GM19025 (cell line): ENCODE data around the gene NCR2.

ENCODE experiments used
- ATAC-seq: cut with Tn5 transposase; IDR thresholded peaks from one replicate; pipeline ENCODE4 v1.9.1; 2021; ENCODE audit warnings: mild to moderate bottlenecking, low read depth, moderate library complexity; ENCODE audit not compliant: unreplicated experiment

Gene NCR2

DNA sequence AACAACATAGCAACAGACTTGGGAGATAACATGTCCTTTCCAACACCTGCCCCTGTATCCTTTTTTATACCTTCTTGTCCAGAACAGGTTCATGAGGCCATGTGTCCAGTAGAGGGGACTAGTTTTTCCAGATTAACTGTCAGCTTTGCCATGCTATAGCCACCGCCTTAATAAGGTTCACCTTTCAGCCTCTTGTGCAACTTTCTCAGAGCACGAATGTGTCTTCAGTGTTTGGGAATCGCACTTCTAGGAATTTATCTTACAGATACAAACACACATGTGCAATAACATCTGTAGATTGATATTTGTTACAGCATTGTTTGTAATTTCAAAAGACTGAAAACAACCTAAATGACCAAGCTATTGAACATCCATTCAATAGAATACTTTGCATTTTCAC lies 21.4 kb downstream of the NCR2 start:
- no peak for ATAC-seq

DNA sequence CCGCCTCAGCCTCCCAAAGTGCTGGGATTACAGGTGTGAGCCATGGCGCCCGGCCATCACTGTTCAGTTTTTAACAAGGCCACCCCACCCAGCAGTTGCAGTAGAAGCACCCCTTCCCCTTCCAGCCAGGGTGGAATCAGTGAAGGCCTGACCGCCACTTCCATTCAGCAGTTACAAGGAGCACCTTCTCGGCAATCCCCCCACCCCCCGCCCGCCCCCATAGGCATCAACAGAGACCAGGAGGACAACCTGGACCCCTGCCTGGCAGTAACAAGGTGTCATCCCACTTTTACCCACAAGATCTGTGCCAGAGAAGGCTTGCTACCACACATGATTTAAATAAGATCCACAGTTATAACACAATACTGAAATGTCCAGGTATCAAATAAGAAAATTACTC lies 23.1 kb downstream of the NCR2 start:
- no peak for ATAC-seq

DNA sequence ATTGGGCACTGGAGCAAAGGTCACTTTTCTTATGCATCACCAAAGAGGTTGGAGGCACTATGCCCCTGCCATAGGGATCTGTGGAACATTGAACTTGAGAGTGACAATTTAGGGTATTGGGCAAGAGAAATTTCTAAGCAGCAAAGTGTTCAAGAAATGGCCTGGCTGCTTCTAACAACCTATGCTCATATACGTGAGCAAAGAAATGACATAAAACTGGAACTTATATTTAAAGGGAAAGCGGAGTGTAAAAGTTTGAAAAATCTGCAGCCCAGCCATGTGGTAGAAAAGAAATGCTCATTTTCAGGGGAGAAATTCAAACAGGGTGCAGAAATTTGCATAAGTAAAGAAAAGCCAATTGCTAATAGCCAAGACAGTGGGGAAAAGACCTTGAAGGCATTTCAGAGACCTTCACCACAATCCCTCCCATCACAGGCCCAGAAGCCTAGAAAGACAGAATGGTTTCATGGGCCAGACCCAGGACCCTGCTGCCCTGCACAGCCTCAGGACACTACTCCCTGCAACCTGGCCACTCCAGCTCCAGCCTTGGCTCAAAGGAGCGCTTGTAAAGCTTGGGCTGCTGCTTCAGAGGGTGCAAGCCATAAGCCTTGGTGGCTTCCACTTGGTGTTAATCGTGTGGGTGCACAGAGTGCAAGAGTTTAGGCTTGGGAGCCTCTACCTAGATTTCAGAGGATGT lies 24.4 kb downstream of the NCR2 start:
- ATAC-seq, result no peak

DNA sequence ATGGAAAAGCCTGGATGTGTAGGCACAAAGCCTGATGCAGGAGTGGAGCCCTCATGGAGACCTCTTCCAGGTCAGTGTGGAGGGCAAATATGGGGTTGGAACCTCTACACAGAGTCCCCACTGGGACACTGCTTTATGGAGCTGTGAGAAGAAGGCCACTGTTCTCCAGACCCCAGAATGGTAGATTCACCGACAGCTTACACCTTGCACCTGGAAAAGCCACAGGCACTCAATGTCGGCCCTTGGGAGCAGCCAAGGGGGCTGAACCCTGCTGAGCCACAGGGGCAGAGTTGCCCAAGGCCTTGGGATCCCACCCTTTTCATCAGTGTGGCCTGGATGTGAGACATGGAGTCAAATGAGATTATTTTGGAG lies 24.9 kb downstream of the NCR2 start:
- ATAC-seq, result no peak

DNA sequence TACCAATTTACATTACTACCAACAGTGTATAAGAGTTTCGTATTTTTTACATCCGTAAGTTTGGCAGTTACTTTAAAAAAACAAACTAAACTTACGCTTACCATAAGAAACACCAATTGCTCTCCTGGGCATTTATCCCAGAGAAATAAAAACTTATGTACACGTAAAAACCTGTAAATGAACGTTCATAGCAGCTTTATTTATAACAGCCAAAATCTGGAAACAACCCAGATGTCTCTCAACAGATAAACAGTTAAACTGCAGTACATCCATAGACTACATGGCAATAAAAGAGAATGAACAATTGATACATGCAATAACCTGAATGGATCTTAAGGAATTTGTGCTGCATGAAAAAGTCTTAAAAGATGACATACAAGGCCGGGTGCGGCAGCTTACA lies 30.7 kb downstream of the NCR2 start:
- no peak for ATAC-seq

DNA sequence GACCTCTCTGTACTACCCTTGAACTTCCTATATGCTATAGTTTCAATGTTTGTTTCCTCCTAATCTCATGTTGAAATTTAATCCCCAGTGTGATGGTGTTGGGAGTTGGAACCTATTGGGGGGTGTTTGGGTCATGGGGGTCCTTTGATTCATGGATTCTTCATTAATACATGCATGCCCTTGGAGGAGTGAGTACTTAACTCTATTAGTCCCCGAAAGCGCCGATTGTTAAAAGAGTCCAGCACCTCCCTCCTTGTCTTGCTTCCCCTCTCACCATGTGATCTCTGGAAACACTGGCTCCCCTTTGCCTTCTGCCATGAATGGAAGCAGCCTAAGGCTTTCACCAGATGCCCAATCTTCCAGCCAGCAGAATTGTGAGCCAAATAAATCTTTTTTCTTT lies 31.7 kb downstream of the NCR2 start:
- no peak for ATAC-seq

DNA sequence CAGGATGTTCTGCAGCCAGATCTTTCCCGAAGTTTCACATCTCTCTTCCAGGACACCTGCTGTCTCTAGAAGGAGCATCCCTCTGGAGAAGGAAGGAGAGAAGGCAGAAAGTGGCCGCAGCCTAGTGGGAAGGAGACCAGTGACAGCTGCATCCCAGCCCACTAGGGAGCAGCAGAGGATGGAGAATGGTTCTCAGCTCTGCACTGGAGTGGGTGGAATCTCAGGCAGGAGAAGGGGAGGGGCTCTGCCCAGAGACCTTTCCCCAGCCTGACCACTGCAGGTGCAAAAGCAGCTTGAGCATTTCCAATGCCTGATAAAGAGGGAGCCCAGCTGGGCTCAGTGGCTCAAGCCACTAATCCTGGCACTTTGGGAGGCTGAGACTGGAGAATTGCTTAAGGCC lies 32.3 kb downstream of the NCR2 start:
- no peak for ATAC-seq

DNA sequence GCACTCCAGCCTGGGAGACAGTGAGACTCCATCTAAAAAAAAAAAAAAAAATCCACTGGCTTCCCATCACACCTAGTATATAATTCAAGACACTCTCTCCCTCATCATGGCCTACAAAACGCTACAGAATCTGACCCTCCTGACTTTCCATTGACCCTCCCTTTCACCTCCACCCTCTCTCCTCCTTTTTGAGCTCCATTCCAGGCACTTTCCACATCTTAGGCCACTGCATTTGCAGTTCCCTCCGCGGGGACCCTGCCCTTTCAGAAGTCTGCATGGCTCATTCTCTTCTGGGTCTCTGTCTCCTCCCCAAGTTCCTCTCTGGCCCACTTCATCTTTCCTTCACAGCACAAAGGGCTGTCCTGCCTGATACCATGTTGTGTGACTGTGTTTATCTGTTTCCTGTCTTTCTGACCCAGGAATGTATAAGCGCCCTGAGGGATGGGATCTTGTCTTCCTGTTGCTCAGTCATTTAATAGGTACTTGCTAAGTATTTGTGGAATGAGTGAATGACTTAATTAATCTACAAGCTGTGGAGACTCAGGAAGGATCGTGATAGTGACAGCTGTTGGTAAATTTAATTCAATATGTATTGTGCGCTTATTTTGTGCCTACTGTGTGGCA lies 35.2 kb downstream of the NCR2 start:
- ATAC-seq, result no peak

DNA sequence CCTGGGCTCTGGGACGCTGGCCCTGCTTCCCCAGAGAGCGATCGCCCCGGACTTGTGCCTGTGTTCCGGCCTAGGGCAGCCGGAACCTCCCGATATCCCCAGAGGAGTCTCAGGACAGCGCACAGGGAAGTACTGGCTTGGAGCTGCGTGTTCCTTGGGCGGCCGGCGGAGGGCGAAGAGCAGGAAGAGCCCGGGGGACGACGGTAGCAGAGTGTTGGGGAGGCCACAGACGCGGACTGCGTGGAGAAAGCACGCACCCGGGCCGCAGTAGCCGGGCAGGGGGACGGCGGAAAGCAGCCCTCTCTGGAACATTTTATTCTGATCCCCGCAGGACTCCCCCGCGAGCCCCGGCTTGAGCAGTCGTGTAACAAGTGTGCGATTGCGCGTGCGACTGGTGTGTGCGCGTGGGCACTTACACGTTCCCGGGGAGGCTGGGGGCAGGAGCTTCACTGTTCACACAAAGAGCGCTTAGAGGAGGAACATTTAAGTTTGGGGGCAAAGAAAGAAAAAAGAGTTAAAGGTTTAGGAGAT lies 36.1 kb downstream of the NCR2 start:
- ATAC-seq, result no peak

DNA sequence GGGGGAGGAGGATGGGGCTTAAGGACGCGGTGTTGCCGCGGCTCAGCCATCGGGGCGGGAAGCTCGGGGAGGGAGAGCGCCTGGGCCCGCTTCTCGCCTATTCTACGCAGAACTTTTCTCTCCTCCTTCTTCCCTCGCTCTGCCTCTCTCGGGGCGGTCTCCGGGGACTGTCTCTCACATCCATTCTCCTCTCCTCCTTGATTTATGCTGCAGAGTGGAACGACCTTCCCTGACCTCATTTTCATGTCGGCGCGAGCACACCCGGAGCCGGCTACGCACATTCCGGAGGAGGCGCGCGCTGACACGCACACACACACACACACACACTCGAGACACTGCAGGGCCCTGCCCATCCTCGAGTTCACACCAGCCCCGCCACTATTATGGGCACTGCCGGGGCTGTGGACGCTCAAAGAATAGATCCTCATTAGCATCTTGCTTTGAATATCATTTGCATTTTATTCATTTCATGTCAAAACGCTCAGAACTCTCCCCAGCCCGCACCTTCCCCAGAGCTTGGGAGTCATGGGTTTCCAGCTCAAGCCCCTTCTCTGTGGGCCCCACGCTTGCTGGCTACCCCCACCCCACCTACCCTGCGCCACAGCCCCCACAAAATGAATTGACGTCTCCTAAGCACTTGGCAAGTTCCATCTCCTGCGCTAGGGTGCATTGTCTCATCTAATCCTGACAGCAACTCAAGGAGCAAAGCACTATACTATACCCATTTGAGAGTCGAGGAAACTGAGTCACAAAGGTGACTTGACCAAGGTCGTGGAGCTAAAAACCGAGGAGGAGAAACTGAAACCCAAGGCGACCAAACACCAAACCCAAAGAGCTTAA lies 36.8 kb downstream of the NCR2 start:
- ATAC-seq, result no peak

DNA sequence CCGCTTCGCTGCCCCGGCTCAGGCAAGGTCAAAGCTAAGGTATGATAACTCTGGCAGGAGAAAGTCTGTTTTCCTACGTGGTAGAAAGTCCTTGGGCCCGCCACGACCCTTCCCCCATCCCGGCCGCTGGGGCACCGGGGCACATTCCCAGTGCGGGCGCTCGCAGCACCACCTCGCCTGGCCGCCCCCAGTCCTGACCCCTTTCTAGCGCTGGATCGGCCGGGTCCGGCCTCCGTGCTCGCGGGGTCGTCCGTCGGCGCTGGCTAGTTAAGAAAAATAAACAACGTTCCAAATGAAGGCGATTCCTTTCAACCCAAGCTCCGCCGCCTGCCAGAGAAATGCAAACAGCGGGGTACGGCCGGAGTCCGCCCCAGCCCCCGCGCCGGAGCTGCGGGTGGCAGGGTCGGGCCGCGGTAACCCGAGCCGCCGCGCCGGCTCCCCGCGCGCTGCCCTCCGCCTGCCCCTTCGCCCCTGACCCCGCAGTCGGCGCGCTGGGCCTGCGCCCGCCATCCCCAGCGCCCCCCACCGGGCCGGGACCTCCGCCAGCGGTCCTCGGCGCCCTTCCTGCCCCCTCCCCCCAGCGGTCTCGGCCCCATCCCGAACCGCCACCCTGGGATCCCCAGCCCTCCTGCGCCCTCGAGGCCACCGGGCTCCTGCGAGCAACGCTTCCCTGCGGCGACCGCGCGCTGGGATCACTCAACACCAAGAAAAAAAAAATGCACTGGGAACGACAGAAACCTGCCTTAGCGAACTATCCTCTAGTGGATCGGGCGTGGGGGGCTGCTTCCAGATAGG lies 37.6 kb downstream of the NCR2 start:
- no peak for ATAC-seq

DNA sequence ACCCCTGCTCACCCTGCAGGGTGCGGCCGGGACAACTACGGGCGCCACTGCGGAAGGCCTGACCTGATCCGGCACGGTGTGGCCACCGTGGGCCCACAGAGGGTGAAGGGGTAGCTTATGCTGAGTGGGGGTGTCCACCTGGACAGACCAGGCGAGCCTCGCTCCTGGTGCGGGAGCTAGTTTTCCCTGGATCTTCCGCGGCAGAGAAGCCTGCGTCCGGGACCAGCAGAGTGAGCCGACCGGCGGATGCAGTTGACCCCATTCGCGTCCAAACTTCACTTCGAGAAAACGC lies 38.2 kb downstream of the NCR2 start:
- ATAC-seq, result no peak

DNA sequence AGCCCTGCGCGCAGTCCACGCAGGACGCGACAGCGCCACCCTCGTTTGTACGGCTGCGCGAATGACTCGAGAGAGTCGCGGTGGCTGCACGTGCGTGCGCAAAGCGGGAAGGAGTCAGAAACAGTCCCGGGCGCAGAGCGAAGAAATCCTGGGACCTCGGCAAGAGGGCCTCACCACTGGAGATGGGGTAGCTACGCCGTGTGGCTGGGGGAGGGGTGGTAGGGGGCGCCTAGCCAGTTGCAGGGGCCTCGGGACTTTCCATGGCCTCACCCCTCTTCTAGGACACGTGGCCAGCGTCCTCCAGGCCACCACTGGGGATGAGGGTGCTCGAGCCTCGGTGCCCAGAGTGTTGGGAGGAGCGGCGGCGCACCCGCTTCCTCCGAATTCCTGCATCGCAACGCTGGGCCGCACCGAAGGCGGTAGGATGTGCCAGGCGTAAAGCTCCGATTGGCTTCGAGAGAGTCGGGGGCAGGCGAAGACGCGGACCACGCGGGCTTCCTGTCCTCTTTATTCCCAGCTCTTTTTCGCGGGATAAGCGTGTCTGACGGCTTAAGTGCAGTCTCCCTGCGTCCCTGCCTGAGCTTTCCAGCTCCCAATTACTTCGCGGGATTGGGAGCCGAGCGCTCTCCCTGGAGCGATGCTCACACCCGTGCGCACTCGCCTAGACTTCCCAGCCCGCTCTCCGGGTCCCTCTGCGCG lies 38.7 kb downstream of the NCR2 start:
- ATAC-seq, result no peak

DNA sequence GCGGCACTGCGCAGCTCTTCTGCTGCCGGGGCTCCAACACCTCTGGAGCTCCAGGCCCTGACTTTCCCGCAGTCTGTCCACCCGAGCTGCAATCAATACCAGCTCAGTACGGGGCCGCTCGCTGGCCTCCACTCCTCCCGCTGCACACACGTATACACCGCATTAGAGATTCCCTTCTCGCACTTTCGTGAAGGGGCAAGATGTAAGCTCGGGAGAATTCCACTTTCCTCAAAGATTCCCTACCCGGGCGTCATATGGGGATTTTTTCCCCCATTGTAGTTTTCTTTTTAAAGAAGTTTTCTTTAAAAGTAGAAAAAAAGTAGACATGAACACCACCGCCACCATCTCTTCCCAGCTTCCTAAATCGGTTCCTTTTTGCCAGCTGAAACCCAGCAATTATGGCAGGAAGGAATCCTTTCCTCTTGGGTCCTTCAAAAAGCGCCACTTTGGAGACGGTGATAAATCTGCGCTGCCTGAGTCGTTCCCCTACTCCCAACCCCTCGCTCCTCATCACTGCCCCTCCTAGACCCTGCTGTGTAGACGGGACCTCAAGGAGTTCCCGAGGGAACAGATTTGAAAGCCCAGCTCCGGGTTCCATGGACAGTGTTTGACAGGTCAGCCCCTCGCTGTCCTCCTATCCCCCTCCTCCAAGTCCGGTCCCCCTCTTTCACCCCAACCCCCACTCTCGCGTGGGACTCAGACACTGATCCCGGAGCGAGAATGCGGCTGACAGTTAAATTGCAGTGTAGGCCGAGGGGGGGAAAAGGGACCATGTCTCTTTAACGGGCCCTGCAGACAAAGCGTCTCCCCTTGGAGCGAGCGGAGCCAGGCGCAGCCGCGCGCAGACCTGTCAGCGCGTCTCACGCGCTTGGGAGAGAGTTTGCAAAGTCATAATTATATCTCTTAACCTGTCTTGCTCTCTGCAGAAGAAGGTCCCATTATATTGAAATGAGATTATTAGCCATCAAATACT lies 39.5 kb downstream of the NCR2 start:
- no peak for ATAC-seq

DNA sequence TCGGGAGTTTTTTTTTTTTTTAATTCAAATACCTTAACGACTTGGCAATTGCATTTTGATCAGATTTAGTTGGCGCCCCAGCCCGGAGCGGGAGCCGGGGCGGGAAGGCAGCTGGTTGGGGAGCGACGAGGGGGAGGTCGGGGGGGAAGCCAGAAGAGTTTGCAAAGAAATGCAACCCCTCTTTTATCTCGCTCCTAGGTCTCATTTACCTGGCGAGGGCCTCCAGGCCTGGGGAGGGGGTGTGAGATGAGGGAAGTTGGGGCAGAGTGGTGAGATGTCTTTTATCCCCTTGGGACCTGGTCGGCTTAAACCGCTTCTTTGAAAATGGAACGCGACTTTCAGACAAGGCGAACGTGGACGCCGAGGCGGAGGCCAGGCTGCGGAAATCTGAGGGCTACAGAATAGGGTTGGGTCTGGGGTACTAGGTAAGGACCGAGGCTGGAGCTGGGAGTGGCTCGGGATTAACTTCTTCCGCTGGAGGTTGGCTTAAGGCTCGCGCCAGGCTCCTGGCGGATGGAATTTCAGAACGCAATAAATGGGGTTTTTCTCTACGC lies 40.3 kb downstream of the NCR2 start:
- no peak for ATAC-seq

DNA sequence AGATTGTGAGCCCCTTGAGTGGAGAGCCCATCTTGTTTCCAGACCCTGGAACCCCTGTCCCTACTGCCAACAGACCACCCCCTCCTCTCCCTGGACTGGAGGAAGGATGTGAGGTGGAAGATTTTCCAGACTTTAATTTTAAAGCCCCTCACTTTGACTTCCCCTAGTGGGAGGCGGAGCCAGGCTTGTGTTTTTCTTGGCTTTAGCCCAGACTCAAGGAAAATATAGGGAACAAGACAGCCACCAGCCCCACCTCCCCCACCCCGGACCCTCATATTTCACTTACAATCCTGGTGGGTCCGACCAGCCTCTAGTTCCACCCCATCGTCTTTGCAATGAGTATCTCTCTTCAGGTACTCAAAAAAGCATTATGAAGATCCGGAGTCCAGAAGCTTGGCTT lies 40.8 kb downstream of the NCR2 start:
- no peak for ATAC-seq

DNA sequence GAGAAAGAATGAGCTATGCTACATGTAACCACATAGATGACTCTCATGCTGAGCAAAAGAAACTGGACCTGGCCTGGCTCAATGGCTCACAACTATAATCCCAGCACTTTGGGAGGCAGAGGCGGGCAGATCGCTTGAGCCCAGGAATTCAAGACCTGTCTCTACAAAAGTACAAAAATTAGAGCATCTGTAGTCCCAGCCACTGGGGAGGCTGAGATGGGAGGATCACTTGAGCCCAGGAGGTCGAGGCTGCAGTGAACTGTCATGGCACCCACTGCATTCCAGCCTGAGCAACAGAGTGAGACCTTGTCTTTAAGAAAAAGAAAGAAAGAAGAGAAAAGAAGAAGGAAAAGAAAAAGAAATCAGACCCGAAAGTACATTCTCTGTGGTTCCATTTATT lies 41.7 kb downstream of the NCR2 start:
- ATAC-seq, result no peak

DNA sequence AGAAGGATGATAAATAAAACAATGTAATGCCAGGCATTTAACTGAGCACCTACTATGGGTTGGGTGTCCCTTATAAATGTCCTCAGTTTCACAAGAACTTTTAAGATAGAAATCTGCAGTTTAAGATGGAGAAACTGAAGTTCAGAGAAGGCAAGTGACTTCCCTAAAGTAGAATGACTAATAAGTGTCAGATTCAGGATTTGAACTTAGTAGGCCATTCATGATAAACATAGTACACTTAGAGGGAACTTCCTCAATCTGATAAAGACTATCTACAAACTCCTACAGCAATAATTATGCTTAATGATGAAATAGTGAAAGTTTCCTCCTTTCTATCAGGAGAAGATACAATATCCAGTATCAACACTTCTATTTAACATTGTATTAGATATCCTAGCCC lies 43.9 kb downstream of the NCR2 start:
- no peak for ATAC-seq

DNA sequence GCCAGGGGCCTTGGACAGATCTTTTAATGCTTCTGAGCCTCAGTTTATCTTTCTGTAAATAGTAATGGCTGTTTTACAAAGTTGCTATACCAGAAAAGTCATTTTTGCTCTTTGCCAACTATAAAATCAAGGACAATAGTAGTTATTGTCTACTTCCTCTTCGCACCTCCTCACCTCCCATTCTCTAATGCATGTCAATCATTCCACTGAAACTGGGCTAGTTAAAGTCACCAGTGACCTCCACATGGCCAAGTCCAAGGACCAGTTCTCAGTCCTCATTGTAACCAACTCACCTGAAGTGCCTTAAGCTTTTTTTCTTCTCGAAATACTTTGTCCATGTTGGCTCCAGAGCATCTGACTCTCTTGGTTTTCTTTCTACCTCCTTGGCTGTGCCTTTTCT lies 51.2 kb downstream of the NCR2 start:
- no peak for ATAC-seq
